Lower lobe of right lung (tissue), 2 donors: ENCODE measurements around the gene BHLHE41. TPM values are rescaled to one million over a fixed set of nuclear protein-coding genes. Genes with fewer than 3 reads are reported as not detected.
A peak's percentile ranks its signal among the peaks of the same experiment; 100 is the strongest.

Experiments
- ATAC-seq, 2 donors: fragments of 200-7000 bp; cut with Tn5 transposase; one replicate each; pipeline ENCODE4 v1.9.1; 2020 to 2022; ENCODE audit warnings: mild to moderate bottlenecking in 2 of 2, moderate library complexity in 2 of 2
- DNase-seq: peaks from one replicate; pipeline ENCODE4 v3.0.0-alpha.2; 2020
- H3K27ac ChIP-seq: fragments of 200-600 bp; one replicate; pipeline ENCODE4 v1.8.0; 2022
- H3K27me3 ChIP-seq: fragments of 200-600 bp; one replicate; pipeline ENCODE4 v1.8.0; 2022; ENCODE audit warnings: low read depth
- H3K36me3 ChIP-seq: fragments of 200-600 bp; one replicate; pipeline ENCODE4 v1.8.0; 2022; ENCODE audit warnings: mild to moderate bottlenecking
- H3K4me1 ChIP-seq: fragments of 200-600 bp; one replicate; pipeline ENCODE4 v1.8.0; 2022
- H3K4me3 ChIP-seq: fragments of 200-600 bp; one replicate; pipeline ENCODE4 v1.8.0; 2022; ENCODE audit warnings: mild to moderate bottlenecking
- H3K9me3 ChIP-seq: fragments of 200-600 bp; one replicate; pipeline ENCODE4 v1.8.0; 2022
- intact Hi-C: fragments of 100-400 bp; cut with DNase I; formaldehyde crosslinking; loops from one replicate; pipeline ENCODE4 v1.11.0; 2022
- total RNA-seq: library from RNA; stranded (reverse); fragmentation: NEBNext Ultra II Directional; extraction: Animal tissue kit (Norgen Biotek cat#: 25700); gene quantifications from one replicate; pipeline ENCODE4 v1.2.1, GENCODE V29; 2021
- TF ChIP-seq, protein P1 (sequence below): fragments of 200-600 bp; IDR thresholded peaks from one replicate; pipeline ENCODE4 v1.8.0; 2022; ENCODE audit warnings: antibody characterized with exemption, mild to moderate bottlenecking
- donor health status: DM: no; HTN: yes; CAD: no; lungs with severe emphysema.

Gene BHLHE41
- total RNA-seq, 1 donor from 2014 or later: 125 TPM

DNA sequence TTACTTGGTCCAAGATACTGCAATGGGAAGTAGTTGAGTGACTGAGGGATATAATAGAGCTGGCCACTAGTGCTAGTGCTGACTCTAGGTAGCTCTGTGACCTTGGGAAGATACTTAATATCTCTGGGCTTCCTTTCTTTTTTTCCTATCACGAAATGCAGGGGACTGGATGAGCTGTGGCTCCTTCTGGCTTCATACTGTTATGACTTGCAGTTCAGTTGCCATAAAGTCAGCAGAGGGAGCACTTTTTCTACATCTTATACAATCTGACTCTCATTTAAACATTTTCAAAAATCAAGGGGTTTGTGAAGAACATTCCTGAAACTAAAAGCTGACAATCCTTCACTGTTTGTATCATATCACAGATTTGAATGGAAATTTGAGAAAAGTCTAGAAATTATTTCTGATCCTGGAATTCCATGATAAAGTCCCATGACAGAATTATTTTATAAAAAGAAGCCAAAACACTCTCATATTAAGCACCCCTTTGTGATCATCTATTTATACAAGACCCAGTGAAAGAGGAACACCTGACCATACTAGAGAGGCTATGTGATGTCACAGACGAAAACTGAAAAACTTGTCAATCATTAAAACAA, 5.3 kb downstream of the BHLHE41 start:
- peaks cover 35% of the 10 kb centered on the region for H3K27me3 ChIP-seq
- TF ChIP-seq, protein P1, sequence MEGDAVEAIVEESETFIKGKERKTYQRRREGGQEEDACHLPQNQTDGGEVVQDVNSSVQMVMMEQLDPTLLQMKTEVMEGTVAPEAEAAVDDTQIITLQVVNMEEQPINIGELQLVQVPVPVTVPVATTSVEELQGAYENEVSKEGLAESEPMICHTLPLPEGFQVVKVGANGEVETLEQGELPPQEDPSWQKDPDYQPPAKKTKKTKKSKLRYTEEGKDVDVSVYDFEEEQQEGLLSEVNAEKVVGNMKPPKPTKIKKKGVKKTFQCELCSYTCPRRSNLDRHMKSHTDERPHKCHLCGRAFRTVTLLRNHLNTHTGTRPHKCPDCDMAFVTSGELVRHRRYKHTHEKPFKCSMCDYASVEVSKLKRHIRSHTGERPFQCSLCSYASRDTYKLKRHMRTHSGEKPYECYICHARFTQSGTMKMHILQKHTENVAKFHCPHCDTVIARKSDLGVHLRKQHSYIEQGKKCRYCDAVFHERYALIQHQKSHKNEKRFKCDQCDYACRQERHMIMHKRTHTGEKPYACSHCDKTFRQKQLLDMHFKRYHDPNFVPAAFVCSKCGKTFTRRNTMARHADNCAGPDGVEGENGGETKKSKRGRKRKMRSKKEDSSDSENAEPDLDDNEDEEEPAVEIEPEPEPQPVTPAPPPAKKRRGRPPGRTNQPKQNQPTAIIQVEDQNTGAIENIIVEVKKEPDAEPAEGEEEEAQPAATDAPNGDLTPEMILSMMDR: peak; percentile 54
- ATAC-seq (no peak), DNase-seq (no peak)
- H3K27ac ChIP-seq: peak overlapping the region; percentile 9
- H3K36me3 ChIP-seq: no peaks in the 10 kb centered on the region
- intact Hi-C loops: no loop called here
- peaks cover 41% of the 10 kb centered on the region for H3K4me1 ChIP-seq
- no peaks in the 10 kb centered on the region for H3K9me3 ChIP-seq
- no peak overlapping the region for H3K4me3 ChIP-seq

DNA sequence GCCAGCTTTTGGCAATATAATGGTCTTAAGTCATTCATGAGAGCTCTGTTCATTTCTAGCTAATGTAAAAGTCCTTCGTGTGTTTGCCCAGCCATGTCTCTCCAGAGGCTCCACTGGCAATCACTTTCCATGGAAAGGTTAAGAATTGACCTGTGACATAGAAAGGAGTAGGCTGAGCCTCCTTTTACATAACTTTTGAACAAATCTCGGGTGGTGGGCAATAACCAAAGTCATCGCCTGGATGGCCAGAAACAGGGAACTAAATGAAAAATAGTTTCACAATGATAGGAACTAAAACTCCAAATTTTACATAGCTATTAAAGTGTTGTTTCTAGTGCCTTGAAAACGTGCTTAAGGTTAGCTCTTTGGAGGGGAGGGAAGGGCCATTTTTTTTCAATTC, 6.5 kb downstream of the BHLHE41 start:
- no peak for ATAC-seq
- H3K4me3 ChIP-seq: no peak overlapping the region
- H3K36me3 ChIP-seq: no peaks in the 10 kb centered on the region
- H3K27me3 ChIP-seq: peaks cover 24% of the 10 kb centered on the region
- no peak overlapping the region for H3K27ac ChIP-seq
- intact Hi-C loops: no loop called here
- H3K9me3 ChIP-seq: no peaks in the 10 kb centered on the region
- TF ChIP-seq, protein P1: no peak
- DNase-seq: no peak
- H3K4me1 ChIP-seq: peaks cover 39% of the 10 kb centered on the region

DNA sequence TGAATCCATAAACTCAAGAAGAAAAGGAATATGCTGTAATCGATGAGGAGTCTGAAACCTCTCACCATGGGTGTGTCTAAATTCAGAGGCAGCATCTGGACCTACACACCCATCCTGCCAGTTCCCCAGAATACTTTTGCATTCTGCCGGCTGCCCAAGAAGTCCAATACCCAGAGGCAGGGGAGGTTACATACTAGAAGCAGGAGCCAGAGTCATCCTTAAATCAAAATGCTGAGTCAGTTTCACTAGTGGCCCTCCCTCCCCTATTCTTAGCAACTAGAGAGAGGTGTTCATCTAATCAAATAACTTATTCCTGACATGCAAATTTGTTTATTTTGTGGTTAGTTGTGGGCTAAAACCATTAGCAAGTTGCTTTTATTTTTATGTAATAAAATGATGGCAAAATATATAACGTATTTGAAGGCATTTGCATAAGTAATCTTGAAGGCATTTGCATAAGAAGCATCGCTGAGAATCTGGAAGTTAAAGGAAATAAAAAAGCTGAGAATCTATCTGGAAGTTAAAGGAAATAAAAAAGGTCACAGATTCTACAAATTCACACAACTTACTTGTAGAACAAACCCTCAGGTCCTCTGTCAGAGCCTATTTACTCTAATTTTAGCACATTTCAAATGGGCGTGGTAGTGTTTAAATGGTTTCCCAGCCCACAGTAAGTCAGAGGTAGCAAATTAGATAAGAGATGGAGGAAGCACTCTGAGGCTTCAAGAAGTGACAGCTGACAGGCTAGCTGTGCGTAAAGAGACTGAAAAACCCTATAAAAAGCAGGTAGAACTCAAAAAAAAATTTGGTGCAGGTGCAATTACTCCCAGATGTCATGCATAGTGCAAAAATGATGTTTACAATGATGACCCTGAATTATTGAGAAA, 7.8 kb downstream of the BHLHE41 start:
- H3K9me3 ChIP-seq: no peaks in the 10 kb centered on the region
- intact Hi-C loops: no loop called here
- no peak overlapping the region for H3K27ac ChIP-seq
- DNase-seq (no peak), ATAC-seq (no peak)
- H3K4me1 ChIP-seq: peaks cover 38% of the 10 kb centered on the region
- peaks cover 20% of the 10 kb centered on the region for H3K27me3 ChIP-seq
- no peaks in the 10 kb centered on the region for H3K36me3 ChIP-seq
- TF ChIP-seq, protein P1: no peak
- H3K4me3 ChIP-seq: no peak overlapping the region

DNA sequence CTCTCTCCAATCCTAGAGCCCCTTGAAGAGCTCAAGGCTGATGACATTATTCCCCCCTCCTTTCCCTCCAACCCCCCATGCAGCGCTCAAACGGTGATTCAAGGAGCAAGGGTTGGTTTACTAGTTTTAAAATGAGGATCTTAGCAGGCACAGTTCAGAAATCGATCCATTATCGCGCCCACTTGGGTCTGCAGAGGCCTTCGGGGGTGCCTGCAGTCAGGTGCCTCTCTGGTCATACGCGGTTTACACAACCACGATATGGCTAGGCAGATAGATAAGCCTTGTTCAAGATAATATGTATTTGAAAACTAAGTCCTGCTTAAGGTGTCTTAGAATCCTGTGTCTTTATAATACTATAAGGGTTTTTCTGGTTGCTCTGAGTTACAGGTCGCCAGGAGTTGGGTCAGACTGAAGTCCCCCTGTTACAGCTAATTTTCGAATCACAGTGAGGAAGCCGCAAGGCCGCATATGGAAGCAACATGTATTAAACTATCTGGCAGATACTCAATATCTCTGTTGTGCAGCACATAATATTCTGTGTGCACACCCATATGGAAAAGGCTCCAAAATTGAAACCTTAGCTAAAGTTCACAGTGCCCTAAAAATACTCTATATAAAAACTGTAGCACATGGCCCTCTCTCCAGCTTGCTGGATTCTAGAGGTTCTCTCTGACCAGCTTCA, 10.0 kb downstream of the BHLHE41 start:
- DNase-seq (no peak), ATAC-seq (no peak)
- peaks cover 27% of the 10 kb centered on the region for H3K4me1 ChIP-seq
- TF ChIP-seq, protein P1: no peak
- no peaks in the 10 kb centered on the region for H3K36me3 ChIP-seq
- peak overlapping the region; percentile 83 for H3K27ac ChIP-seq
- intact Hi-C loops: no loop called here
- peak overlapping the region; percentile 54 for H3K4me3 ChIP-seq
- peaks cover 2% of the 10 kb centered on the region for H3K27me3 ChIP-seq
- no peaks in the 10 kb centered on the region for H3K9me3 ChIP-seq

DNA sequence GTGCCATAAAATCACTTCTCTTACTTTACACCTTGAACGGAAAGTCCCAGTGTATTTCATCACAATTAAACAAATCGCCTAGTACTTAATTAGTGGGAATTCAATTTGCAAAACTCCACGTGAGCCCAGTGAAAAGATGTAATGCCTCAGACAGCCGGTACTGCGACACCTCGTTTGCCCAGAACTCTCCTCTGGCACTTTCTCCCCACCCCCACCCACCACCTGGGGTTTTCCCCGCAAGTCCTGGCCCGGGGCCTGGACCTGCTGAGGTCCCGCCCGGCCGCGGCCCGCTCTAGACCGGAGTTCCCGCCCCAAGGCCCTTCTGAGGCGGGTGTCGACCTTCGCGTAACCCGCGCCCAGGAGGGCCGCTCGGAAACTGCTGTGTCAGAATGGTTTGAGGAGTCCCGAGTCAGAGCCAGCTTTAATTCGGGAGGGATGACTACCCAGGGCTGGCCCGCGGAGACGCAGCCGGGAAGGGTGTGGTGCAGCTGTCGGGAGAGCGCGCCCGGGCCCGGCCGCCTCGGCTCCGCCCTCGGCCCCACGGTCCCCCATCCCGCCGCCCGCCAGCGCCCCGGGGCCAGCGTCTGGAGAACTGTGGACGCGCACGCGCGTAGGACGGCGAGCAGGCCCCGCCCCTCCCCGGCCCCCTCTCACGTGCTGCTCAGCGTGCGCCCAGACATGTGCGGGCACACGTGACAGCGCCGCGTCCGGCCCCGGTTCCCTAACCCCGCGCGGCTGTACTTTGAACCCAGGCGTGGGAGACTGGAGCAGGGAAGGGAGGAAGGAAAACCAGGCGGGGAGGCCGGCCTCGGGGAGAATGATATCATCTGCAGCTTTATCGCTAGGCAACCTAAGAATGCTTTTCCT, 10.8 kb downstream of the BHLHE41 start:
- TF ChIP-seq, protein P1: peak; percentile 31
- peak; percentile 95 to 96 for ATAC-seq
- intact Hi-C loops: no loop called here
- Histone ChIP-seq H3K4me1 (peaks cover 19% of the 10 kb centered on the region), H3K27me3 (no peaks in the 10 kb centered on the region), H3K27ac (peak overlapping the region; percentile 83), H3K36me3 (no peaks in the 10 kb centered on the region), H3K9me3 (no peaks in the 10 kb centered on the region), H3K4me3 (peak overlapping the region; percentile 54)
- DNase-seq: peak; percentile 94
